Putamen (tissue), 1 donor: Measurements from ENCODE around the gene ADAM22.
"Not testable (repeated sequence)": the region's sequence is repeated elsewhere in the genome, so short reads cannot be mapped to it uniquely, and the experiment has no call there.

Experiments used
- DNase-seq: peaks from one replicate; pipeline ENCODE4 v3.0.0-alpha.2; 2016; ENCODE audit warnings: low spot score

The ADAM22 gene

DNA sequence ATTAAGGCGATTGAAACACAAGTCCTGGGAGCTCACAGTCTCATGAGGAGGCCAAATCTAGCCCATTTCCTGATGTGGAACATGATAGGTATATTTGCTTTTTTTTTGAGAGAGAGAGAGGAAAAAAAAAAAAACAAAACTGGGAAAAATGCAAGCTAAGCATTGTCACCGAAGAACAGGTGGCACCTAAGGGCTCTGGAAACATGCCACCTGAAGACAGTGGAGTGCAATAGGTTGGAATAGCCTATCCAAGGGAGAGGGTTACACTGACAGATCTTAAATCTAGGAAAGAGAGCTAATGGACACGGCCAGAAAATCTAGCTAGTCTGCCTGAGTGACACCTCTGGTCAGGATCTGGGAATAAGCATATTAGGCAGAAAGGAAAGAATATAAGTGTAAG, 175.6 kb downstream of the ADAM22 start:
- DNase-seq = no peak

DNA sequence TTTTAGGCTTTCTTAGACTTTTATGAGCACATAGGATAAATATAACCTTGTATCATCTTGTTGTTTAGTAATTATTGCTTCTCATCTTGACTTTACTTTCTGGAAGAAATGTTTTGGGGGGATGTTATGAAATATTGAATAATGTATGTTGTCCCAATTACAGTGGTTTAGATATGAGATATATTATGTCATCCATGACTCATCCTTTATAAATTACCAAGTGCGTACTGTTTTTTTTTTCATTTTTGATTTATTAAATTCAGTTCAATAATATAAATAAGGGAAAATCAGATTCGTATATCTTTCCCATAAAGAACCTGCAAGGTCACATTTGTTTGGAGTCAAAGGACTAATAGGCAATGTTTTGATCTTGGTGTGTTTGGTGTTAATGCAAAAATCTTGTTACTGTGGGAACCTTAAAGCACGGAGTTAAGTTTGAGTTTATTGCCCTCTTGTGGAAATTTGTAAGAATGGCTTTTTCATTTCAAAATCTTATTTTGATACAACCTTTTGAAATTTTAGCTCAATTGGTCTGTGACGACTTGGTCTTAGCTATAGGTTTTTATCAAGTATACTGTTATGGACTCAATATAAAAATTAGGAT, 177.2 kb downstream of the ADAM22 start:
- peak; percentile 39 for DNase-seq

DNA sequence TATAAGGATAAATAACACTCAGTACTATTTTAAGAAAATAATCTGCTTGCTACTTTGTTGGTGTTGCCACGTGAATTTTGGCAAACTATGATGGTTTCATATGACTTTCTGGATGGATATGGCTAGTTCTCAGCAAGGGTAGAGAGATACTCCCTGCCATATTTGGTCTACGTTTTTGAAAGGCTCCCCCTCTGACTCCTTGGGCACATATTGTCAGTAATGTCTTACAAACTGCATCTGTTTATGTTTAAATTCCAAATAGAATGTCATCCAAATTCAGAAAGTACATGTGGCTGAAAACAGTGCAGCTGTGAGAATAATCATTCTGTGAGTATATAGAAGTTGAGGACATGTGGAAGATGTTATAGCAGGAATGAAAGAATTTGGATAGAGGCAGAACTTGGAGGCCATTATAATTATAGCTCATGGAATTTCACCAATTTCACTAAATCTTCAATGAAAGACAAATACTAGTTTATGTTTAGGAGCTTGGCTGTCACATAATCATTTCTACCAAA, 178.0 kb downstream of the ADAM22 start:
- DNase-seq = no peak

DNA sequence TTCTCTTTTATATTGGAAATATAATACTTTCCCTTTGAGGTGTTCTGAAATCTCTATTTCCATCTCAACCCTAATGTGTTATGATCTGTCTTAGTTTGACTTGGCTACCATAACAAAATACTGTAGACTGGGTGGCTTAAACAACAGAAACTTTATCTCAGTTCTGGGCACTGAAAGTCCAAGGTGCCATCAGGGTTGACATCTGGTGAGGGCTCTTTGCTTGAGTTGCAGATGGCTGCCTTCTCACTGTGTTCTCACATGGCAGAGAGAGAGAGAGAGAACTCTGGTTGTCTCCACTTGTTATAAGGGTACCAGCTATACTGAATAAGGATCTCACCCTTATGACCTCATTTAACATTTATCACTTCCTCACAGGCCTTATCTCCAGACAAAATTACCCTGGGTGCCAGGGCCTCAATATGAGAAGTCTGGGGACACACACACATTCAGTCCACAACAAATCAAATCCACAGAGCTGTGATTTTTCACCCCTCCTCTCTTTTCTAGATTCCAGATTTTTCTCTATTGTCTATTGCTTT, 181.3 kb downstream of the ADAM22 start:
- DNase-seq = no peak

DNA sequence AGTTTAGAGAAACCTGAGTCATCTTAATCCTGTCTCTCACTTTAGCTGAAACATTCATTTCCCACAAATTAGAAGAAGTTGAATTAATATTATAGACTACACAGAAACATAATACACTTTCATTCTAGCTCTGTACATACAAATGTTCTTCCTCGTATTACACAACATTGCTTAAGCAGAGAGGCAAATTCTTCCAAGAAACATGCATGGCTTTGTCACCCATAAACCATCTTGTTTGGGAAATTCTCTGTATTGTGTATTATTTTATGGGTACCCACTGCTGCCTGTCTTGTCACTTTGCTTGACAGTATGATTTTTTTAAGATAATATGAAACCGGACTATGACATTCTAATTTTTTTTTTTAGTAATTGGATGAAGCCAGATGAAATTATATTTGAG, 181.8 kb downstream of the ADAM22 start:
- DNase-seq = no peak

DNA sequence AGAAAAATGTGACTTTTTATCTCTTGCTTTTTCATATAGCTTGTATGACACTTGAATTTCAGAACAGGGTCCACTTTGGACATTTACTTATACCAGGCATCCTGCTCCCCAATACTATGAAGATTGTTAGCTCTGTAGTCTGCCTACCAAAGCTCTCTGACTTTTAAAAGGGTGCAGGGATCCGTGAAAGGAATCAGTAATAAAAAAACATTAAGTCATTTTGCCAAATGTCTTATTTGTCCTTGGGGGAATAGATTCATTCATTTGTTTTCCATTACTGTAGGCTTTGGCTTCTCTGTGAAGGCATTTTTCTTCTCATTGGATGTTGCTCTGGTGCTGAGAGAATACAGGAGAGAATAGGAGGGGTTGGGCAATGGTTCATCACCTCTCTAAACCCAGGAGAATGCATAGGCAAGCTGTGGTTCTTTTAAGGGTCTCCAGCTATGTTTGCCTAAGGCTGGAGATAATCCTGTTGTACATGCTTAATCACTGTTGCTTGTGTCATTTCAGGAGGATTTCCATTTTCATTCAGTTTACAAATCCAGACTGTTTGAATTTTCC, 182.3 kb downstream of the ADAM22 start:
- no peak for DNase-seq

DNA sequence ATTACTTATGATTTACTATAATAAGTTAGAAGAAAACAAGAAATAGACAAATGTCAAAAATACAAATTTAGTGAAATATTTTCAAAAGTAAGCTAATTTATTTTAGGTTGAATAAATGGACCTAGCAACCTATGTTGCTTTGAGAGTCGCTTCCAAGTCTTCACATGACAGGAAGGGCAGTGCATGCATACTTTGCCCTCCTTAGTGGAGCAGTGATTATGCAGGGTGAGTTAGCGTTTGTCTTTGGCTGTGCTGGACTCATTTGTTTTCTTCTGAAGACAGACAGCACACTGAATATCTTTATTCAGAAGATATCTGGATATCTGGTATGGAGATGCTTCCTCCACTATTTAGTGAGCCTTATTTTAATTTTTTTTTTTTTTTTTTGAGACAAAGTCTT, 183.3 kb downstream of the ADAM22 start:
- DNase-seq = no peak

DNA sequence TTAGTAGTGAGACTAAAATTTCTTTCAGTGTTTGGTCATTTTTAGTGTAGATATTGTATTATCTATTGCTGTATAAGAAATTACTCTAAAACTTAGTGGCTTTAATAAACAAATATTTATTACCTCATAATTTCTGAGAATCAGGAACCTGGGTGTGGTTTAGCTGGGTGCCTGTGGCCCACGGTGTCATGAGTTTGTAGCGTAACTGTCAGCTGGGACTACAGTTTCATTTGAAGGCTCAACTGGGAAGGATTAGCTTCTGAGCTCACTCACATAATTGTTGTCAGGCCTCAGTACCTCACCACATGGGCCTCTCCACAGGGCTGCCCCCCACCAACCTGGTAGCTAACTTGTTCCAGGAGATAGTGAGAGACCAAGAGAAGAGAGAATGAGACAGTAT, 187.3 kb downstream of the ADAM22 start:
- no peak for DNase-seq

DNA sequence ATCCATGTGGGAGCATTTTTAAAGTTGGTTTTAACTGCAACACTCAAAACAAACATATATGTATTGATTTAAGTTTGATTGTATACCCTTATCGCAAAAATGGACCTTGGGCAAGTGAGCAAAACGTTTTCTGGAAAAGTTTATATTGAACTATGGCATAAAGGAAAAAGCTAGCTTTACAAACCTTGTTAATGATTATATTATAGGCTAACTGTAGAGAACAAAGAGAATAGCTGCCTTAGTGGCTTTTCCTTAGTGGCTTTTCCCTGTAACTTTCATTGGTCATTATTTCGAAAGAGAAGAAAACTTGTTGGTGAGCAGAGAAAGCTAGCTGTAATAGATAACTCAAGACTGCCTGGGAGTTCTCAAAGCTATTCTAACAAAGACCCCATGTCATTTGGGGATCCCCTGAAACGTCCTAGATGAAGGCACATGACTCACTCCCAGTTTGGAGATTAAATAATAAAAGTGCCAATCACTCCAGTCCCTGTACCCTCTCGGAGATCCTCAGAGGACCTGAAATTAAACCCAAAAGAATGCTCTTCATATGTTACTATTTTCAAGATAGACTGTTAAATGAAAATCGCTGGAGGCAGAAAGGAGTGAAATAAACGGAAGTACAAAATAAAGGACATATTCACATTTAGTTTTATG, 193.7 kb downstream of the ADAM22 start:
- no peak for DNase-seq

DNA sequence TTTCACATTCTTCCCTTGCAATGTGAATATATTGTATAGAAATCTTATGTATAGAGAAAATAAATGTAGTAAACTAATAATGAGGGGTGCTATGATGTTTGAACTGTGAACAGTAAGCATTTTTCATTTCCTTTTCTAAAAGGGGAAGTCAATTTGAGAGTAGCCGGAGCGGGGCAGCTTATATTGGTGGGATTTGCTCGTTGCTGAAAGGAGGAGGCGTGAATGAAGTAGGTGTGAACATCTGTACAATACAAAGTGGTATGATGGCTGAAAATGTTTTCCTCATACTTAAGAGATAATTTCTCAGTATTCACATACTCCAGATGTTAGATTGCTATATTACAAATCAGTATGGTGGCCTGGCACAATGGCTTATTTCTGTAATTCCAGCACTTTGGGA, 198.7 kb downstream of the ADAM22 start:
- no peak for DNase-seq

DNA sequence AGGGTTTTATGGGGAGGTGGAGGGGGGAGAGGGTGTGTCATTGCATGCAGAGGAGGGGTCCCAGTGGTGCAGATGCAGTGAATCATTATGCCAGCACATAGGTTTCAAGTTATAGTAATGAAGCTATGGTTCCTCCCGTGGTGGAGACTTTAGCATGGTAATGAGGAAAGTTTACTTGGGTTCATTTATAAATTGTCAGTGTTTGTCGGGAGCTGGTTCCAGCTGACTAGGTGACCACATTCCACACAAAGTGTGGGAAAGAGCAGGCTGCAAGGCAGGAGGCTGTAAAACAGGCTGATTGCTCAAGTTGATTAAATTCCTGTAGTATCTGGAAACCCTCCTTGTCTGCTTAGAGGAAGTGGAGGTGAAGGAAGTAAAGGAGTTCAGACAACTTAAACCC, 206.9 kb downstream of the ADAM22 start:
- no peak for DNase-seq

DNA sequence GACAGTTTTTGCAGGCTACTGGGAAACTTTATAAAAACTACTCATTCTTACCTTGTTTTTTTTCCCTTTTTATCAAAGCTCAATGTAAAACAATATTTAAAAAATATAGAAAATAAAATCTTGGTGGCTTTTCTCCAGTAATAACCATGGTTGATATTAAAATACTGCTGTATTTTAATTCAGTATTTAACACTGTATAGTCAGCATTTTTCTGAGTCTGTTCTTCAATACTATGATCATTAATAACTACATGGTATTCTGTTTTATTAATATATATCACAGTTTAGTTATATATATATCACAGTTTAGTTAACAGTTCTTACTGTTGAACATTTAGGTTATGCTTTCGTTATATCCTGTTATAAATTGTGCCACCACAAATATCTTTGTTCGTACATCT, 207.4 kb downstream of the ADAM22 start:
- DNase-seq = no peak

DNA sequence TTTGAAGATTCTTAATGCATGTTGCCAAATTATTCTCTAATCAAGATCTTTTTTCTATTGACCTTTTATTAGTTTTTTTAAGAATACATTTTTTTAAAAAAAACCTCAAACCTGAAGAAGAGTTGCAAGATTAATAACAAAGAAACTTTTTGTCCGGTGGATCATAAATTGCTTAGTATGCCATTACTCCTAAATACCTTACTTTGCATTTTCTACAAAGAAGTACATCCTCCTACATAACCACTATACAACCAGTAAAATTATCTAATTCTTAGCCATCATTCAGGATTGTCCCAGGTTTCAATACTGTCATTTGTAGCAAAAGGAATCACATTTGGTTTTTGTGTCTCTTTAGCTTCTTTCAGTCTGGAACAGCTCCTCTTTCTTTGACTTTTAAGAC, 207.9 kb downstream of the ADAM22 start:
- no peak for DNase-seq

DNA sequence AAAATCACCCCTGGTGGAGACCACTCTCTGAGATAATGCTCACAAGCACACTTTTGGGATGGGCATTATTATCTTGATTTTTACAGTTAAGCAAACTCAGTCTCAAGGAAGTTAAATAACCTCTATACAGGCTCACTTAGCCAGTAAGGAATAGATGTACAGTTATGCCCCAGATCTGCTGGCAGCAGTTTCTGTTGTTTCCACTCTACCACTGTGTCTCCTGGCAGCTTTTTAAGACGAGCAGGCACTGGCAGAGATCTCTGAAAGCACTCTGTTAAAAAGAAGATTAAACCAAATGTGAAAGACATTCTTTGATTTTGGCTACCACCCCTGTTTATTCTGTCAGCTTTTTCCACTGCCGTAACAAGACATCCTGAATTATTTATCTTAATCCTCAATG, 212.6 kb downstream of the ADAM22 start:
- no peak for DNase-seq

DNA sequence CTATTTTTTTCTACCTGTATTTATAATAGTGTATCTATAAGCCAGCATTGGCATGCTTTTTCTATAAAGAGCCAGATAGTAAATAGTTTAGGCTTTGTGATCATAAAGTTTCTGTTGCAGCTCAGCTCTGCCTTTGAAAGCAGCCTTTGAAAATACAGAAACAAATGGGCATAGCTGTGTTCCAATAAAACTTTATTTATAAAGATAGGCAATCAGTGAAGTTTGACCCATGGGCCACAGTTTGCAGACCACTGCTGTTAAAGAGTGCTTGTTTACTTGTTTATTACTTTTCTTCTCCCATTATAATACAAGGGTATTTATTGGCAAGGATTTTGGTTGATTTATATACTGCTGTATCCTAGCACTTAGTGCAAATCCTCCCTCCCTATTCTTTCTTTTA, 213.3 kb downstream of the ADAM22 start:
- DNase-seq = no peak

DNA sequence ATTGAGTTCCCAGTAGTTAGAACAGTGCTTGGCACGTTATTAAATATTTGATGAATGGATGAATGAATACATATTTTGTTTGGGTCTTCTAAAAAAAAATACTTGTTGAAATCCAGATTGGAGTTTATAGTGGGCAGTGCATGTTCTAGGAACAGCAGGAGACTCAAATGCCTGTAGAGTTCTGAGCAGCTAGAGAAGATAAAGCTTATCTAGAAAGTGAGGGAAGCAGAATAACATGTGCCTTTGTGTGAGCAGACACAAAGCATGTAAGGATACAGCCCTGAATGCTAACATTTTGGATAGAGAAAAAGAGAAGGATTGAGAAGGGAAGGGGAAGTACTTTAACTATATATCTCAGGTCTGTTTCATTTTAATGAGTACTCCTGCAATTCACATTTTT, 213.9 kb downstream of the ADAM22 start:
- no peak for DNase-seq

DNA sequence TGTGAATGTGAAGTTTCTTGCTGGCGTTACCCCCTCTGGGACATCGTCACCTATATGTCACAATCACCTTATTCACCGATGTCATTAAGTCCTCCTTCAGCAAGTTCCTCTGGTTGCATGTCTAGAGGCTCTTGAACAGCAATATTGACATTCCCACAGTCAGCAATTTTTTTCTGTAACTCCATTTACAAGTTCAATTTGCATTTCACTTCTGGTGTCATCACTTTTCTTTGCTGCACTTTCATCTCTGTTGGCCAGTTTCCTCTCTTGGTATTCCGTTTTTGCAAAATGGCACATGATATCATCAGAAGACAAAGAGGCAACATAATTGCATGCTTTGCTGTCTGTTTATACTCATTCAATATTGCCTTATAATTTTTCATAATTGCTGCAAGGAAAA, 216.0 kb downstream of the ADAM22 start:
- DNase-seq = no peak

DNA sequence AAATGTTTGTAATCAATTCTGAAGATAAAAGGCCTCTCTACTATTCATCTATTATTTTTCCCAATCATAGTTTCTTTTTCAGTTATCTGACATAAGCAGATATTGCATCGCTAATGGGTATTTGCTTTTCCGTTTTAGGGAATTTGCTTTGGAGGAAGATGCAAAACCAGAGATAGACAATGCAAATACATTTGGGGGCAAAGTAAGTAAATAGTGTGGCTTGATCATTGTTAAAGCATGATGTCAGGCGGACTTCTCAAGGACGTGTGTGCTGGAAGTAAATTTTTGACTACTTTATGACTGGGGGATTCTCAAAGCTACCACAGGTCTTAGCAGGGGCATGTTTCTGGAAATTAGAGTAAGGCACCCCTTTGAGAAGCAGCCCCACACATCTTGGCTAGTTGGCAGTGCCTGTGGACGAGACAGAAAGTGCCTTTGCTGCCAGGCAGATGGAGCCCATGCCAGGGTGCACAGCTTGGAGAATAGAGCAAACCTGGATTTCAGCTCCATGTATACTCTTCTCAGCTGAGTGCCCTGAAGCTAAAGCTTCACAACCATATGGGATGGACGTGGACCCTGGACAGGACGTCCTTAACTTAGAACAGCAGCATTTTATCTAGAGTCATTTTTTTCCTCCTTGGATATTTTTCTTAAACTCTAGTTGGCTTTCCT, 217.2 kb downstream of the ADAM22 start:
- no peak for DNase-seq

DNA sequence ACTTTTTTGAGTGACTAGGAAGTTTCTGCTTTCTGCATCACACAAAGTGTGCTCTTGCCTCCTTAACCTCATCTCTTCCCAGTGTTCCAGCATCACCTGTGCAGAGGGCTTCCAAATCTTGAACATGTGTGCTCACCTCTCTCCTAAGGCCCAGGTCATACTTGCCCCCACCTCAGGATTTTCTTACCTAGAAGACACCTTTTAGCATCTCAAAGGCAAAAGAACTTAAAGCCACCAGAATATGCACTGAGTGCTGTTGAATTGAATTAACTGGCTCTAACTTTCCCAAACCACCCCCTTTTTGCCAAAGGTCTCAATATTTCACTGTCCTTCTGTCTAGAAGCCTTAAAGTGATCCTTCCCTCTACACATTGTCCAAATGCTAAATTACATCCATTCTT, 219.3 kb downstream of the ADAM22 start:
- DNase-seq = no peak

DNA sequence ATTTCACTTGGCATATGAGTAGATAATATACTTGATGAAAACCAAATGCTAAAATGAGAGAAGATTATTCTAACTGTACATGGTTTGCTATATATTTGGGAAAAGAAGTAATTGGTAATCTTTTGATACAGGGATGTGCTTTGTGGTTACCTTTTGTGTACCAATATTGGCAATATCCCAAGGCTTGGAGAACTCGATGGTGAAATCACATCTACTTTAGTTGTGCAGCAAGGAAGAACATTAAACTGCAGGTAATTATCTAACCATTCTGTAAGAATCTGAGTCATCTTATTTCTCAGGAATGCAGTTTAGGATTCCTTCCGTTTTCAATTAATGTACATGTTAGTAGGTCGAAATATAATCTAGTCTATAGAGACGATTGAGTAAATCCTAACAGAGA, 221.7 kb downstream of the ADAM22 start:
- no peak for DNase-seq

DNA sequence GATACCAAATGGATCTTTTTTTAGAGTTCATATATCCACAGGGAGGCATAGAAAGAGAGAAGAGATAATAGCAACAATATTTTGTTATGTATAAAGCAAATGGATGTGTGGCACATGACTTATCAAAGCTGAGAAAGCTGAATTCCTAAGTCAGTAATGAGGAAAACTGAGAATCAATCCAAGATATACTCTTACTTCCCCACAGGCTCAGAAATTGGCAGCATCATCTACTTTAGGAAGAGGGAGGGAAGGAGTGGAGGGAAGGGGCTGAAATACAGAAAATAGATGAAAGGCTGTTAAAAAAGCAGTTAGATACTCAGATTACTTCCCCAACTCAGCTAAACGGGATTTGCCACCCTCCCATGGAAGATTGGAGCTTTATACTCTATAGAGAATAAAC, 222.3 kb downstream of the ADAM22 start:
- DNase-seq = no peak

DNA sequence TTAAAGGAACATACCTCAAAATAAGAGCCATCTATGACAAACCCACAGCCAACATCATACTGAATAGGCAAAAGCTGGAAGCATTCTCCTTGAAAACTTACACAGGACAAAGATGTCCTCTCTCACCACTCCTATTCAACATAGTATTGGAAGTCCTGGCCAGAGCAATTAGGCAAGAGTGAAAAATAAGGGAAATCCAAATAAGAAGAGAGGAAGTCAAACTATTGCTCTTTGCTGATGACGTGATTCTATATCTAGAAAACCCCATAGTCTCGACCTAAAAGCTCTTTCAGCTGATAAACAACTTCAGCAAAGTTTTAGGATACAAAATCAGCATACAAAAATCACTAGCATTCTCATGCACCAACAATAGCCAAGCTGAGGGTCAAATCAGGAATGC, 225.7 kb downstream of the ADAM22 start:
- DNase-seq = not testable (repeated sequence)

DNA sequence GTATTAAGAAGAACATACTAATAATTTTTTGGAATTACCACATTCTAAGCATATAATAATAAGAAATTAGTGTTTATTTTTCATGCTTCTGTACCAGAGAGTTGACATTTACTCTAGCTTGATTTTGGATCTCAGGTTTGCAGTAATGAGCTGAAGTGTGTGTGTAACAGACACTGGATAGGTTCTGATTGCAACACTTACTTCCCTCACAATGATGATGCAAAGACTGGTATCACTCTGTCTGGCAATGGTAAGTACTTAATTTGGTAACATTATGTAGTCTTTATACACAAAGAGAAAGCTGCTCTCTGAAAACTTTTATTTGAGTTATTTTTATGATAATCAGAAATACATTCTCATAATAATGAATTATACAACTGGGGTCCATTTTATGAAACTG, 231.6 kb downstream of the ADAM22 start:
- DNase-seq = no peak
